HEK293 (cell line): ENCODE measurements around the gene TXNIP.

Experiments
- CTCF ChIA-PET: fragments of 350-600 bp; formaldehyde crosslinking; extraction: SDS; loops from one replicate; lab custom pipeline; 2021; ENCODE audit warnings: antibody characterized with exemption; lab: Yijun Ruan, JAX
- POLR2A ChIA-PET: fragments of 300-600 bp; formaldehyde crosslinking; extraction: SDS; loops from one replicate; lab custom pipeline; 2020; ENCODE audit warnings: antibody characterized with exemption, inconsistent platforms; lab: Yijun Ruan, JAX
- H3K27ac ChIP-seq: fragments of 200-500 bp; sonication (Bioruptor generic); 2 replicates; pipeline ENCODE4 v1.5.1; 2014; ENCODE audit warnings: low read depth, low read length, control low read depth, inconsistent platforms; ENCODE audit errors: extremely low read depth
- H3K36me3 ChIP-seq, 2 experiments: fragments of 200-500 bp in 1 of 2; sonication (Bioruptor generic) in 1 of 2; 1 replicate in 1 of 2; 2 replicates in 1 of 2; pipeline ENCODE4 v1.5.1; 2014 to 2017; ENCODE audit warnings: inconsistent platforms in 2 of 2, low read length in 2 of 2; ENCODE audit not compliant: control insufficient read depth in 2 of 2, insufficient read depth in 1 of 2
- H3K4me1 ChIP-seq: fragments of 200-500 bp; sonication (Bioruptor generic); 2 replicates; pipeline ENCODE4 v1.5.1; 2014; ENCODE audit warnings: mild to moderate bottlenecking, low read length, inconsistent platforms; ENCODE audit not compliant: control insufficient read depth, insufficient read depth
- H3K4me3 ChIP-seq: 2 replicates; pipeline ENCODE4 v1.5.1; 2011; ENCODE audit warnings: low read depth, mild to moderate bottlenecking, control low read depth, low read length, moderate library complexity
- H3K9me3 ChIP-seq: fragments of 200-500 bp; sonication (Bioruptor generic); 2 replicates; pipeline ENCODE4 v1.5.1; 2014; ENCODE audit warnings: low read depth, low read length, inconsistent platforms; ENCODE audit not compliant: control insufficient read depth, insufficient read depth
- BCL6B ChIP-seq: fragments of 450-650 bp; formaldehyde crosslinking; IDR thresholded peaks from 2 replicates; pipeline ENCODE4 v1.5.1; 2017; ENCODE audit warnings: missing biosample characterization, missing genetic modification characterization
- HOXD13 ChIP-seq: sonication (generic); formaldehyde crosslinking; IDR thresholded peaks from 2 replicates; pipeline ENCODE4 v1.8.0; 2022; ENCODE audit warnings: missing genetic modification reagents, borderline replicate concordance
- KLF9 ChIP-seq: fragments of 450-650 bp; formaldehyde crosslinking; IDR thresholded peaks from 2 replicates; pipeline ENCODE4 v1.5.1; 2016; ENCODE audit warnings: missing biosample characterization, missing genetic modification characterization, low read depth
- OSR2 ChIP-seq: fragments of 450-650 bp; formaldehyde crosslinking; IDR thresholded peaks from 2 replicates; pipeline ENCODE4 v1.5.1; 2016; ENCODE audit warnings: missing biosample characterization, missing genetic modification characterization
- PRDM10 ChIP-seq: fragments of 450-650 bp; formaldehyde crosslinking; IDR thresholded peaks from 2 replicates; pipeline ENCODE4 v1.5.1; 2016; ENCODE audit warnings: missing biosample characterization, missing genetic modification characterization
- SALL2 ChIP-seq: fragments of 450-650 bp; formaldehyde crosslinking; IDR thresholded peaks from 2 replicates; pipeline ENCODE4 v1.5.0; 2017; ENCODE audit warnings: missing biosample characterization, mild to moderate bottlenecking, missing genetic modification characterization, borderline replicate concordance
- SCRT2 ChIP-seq: fragments of 450-650 bp; formaldehyde crosslinking; IDR thresholded peaks from 2 replicates; pipeline ENCODE4 v1.5.1; 2016; ENCODE audit warnings: missing biosample characterization, missing genetic modification characterization
- SETDB1 ChIP-seq: IDR thresholded peaks from one replicate; pipeline ENCODE4 v1.6.1; 2017; ENCODE audit warnings: mild to moderate bottlenecking, low read length, moderate library complexity, mixed read lengths; ENCODE audit not compliant: insufficient read length
- SP7 ChIP-seq: fragments of 450-650 bp; formaldehyde crosslinking; IDR thresholded peaks from 2 replicates; pipeline ENCODE4 v1.5.1; 2016; ENCODE audit warnings: missing biosample characterization, missing genetic modification characterization
- ZNF112 ChIP-seq: fragments of 450-650 bp; formaldehyde crosslinking; IDR thresholded peaks from 2 replicates; pipeline ENCODE4 v1.5.0; 2017; ENCODE audit warnings: missing biosample characterization, missing genetic modification characterization
- ZNF16 ChIP-seq: fragments of 450-650 bp; formaldehyde crosslinking; IDR thresholded peaks from 2 replicates; pipeline ENCODE4 v1.5.1; 2016; ENCODE audit warnings: low read depth, missing biosample characterization, missing genetic modification characterization
- ZNF169 ChIP-seq: fragments of 450-650 bp; formaldehyde crosslinking; IDR thresholded peaks from 2 replicates; pipeline ENCODE4 v1.5.1; 2016; ENCODE audit warnings: missing biosample characterization, missing genetic modification characterization
- ZNF19 ChIP-seq: fragments of 450-650 bp; formaldehyde crosslinking; IDR thresholded peaks from 2 replicates; pipeline ENCODE4; 2016; ENCODE audit warnings: missing biosample characterization, missing genetic modification characterization, low read depth
- ZNF2 ChIP-seq: fragments of 450-650 bp; formaldehyde crosslinking; IDR thresholded peaks from 2 replicates; pipeline ENCODE4 v1.5.1; 2016; ENCODE audit warnings: missing biosample characterization, missing genetic modification characterization
- ZNF211 ChIP-seq: fragments of 450-650 bp; formaldehyde crosslinking; IDR thresholded peaks from 2 replicates; pipeline ENCODE4 v1.5.1; 2016; ENCODE audit warnings: low read depth, missing biosample characterization, missing genetic modification characterization
- ZNF311 ChIP-seq: fragments of 450-650 bp; formaldehyde crosslinking; IDR thresholded peaks from 2 replicates; pipeline ENCODE4 v1.5.1; 2017; ENCODE audit warnings: missing biosample characterization, missing genetic modification characterization, borderline replicate concordance
- ZNF335 ChIP-seq: fragments of 450-650 bp; formaldehyde crosslinking; conservative IDR thresholded peaks from 2 replicates; pipeline ENCODE4 v1.5.1; 2016; ENCODE audit warnings: missing biosample characterization, missing genetic modification characterization
- ZNF394 ChIP-seq: fragments of 450-650 bp; formaldehyde crosslinking; IDR thresholded peaks from 2 replicates; pipeline ENCODE4 v1.5.1; 2016; ENCODE audit warnings: missing biosample characterization, missing genetic modification characterization, mild to moderate bottlenecking, moderate library complexity, borderline replicate concordance
- ZNF426 ChIP-seq: fragments of 450-650 bp; formaldehyde crosslinking; IDR thresholded peaks from 2 replicates; pipeline ENCODE4 v1.5.1; 2017; ENCODE audit warnings: missing biosample characterization, missing genetic modification characterization, mild to moderate bottlenecking, inconsistent platforms, moderate library complexity
- ZNF510 ChIP-seq: fragments of 450-650 bp; formaldehyde crosslinking; IDR thresholded peaks from 2 replicates; pipeline ENCODE4 v1.5.1; 2018; ENCODE audit warnings: mild to moderate bottlenecking, missing genetic modification characterization, missing biosample characterization; ENCODE audit not compliant: insufficient replicate concordance
- ZNF561 ChIP-seq: fragments of 450-650 bp; IDR thresholded peaks from 2 replicates; pipeline ENCODE4 v1.5.1; 2018; ENCODE audit warnings: missing biosample characterization, missing genetic modification characterization, borderline replicate concordance
- ZNF596 ChIP-seq: fragments of 450-650 bp; IDR thresholded peaks from 2 replicates; pipeline ENCODE4 v1.5.0; 2018; ENCODE audit warnings: missing biosample characterization, mild to moderate bottlenecking, missing genetic modification characterization, moderate library complexity
- ZNF621 ChIP-seq: fragments of 450-650 bp; formaldehyde crosslinking; IDR thresholded peaks from 2 replicates; pipeline ENCODE4 v1.5.1; 2017; ENCODE audit warnings: missing biosample characterization, missing genetic modification characterization
- ZNF785 ChIP-seq: fragments of 450-650 bp; formaldehyde crosslinking; IDR thresholded peaks from 2 replicates; pipeline ENCODE4 v1.5.1; 2016; ENCODE audit warnings: missing biosample characterization, missing genetic modification characterization
- ZNF791 ChIP-seq: fragments of 450-650 bp; formaldehyde crosslinking; IDR thresholded peaks from 2 replicates; pipeline ENCODE4 v1.5.1; 2016; ENCODE audit warnings: missing biosample characterization, missing genetic modification characterization
- ZNF837 ChIP-seq: fragments of 450-650 bp; formaldehyde crosslinking; IDR thresholded peaks from 2 replicates; pipeline ENCODE4 v1.5.1; 2016; ENCODE audit warnings: missing biosample characterization, missing genetic modification characterization
- ZSCAN16 ChIP-seq: fragments of 450-650 bp; formaldehyde crosslinking; IDR thresholded peaks from 2 replicates; pipeline ENCODE4 v1.5.1; 2016; ENCODE audit warnings: missing biosample characterization, missing genetic modification characterization
- TF ChIP-seq, protein P1 (sequence below): fragments of 450-650 bp; formaldehyde crosslinking; IDR thresholded peaks from 2 replicates; pipeline ENCODE4; 2016; ENCODE audit warnings: missing biosample characterization, missing genetic modification characterization
- TF ChIP-seq, protein P2 (sequence below): fragments of 450-650 bp; formaldehyde crosslinking; IDR thresholded peaks from 2 replicates; pipeline ENCODE4 v1.5.1; 2016; ENCODE audit warnings: missing biosample characterization, missing genetic modification characterization

The TXNIP gene

DNA sequence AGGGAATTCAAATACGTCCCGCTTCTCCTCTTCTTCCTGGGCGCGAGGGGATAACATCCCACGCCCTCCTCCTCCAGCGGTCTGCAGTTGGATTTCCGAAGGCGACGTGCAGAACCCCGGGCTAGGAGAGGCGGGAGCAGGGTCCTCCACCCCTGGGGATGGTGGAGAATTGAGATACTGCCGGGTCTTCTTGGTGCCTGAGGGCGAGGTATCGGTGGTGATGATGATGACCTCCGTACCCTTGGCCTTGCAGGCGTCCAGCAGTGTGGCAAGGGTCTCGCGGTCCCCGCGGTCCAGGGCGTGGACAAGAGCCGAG is 35.3 kb downstream of the TXNIP start (continued):
- TF ChIP-seq KLF9 (no peak), ZNF169 (tag by site-specific recombination) (no peak)

DNA sequence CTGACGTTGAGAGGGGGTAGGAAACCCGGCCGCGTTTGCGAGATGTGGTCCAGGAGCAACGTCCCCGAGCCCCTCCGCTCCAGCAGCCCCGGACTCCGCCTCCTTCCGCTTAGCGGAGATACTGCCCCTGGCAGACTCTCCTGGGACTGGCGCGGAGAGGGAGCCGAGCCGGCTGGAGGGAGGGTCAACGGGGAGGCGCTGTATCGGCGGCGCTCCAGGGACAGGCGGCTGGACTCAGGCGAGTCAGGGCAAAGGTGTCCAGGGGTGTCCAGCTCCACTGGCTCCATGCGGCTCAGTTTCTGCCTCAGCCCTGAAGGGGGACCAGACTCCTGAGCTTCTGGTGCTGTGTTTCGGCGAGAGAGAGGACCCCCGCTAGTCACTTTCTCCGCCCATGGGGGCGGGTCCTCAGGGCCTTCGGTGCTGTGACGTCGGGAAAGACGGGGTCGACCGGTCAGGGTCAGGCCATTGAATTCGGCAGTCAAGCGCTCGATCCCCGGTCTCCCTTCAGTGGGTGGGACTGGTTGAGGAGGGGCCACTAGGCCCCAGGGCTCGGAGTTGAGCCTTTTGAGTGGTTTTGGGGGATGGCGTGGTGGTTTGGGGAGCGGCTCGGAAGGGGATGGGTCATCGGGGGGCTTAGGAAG is 35.8 kb downstream of the TXNIP start:
- Histone ChIP-seq H3K4me1 (peaks cover 12% of the 10 kb centered on the region), H3K27ac (peak overlapping the region; percentile 33; the same call in 1 of the 2 replicates), H3K4me3 (peak overlapping the region; percentile 56), H3K36me3 (no peaks in the 10 kb centered on the region), H3K9me3 (no peaks in the 10 kb centered on the region)
- CTCF ChIA-PET = no interaction called here
- POLR2A ChIA-PET = interaction anchor here (0.6 to 0.9 kb wide), 2 partner anchors 69 to 101 kb away, joined by 3 read pairs; no protein-coding TSS in a partner anchor
- TF ChIP-seq, protein P1, sequence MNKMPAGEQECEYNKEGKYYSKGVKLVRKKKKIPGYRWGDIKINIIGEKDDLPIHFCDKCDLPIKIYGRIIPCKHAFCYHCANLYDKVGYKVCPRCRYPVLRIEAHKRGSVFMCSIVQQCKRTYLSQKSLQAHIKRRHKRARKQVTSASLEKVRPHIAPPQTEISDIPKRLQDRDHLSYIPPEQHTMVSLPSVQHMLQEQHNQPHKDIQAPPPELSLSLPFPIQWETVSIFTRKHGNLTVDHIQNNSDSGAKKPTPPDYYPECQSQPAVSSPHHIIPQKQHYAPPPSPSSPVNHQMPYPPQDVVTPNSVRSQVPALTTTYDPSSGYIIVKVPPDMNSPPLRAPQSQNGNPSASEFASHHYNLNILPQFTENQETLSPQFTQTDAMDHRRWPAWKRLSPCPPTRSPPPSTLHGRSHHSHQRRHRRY (tag by site-specific recombination) = no peak
- TF ChIP-seq ZNF2 = 0 out of 2 replicates have a peak, but pooled peaks have one; percentile 47
- no peak for TF ChIP-seq BCL6B
- TF ChIP-seq ZNF596 (tag by site-specific recombination) = no peak
- TF ChIP-seq ZNF394 (tag by site-specific recombination) = 0 out of 2 replicates have a peak, but pooled peaks have one; percentile 11
- no peak for TF ChIP-seq SCRT2
- TF ChIP-seq ZNF510 (tag by site-specific recombination) = no peak
- no peak for TF ChIP-seq ZNF211 (tag by site-specific recombination)
- no peak for TF ChIP-seq ZNF311 (tag by site-specific recombination)
- peak; percentile 95 for TF ChIP-seq ZNF335
- no peak for TF ChIP-seq ZNF426 (tag by site-specific recombination)
- peak; percentile 96 for TF ChIP-seq PRDM10 (tag by site-specific recombination)
- TF ChIP-seq SP7 (tag by site-specific recombination) = peak; percentile 70
- no peak for TF ChIP-seq HOXD13 (CRISPR knock-in tag)
- no peak for TF ChIP-seq ZSCAN16 (tag by site-specific recombination)
- TF ChIP-seq OSR2 (tag by site-specific recombination) = 0 out of 2 replicates have a peak, but pooled peaks have one; percentile 19
- no peak for TF ChIP-seq ZNF837
- TF ChIP-seq, protein P2, sequence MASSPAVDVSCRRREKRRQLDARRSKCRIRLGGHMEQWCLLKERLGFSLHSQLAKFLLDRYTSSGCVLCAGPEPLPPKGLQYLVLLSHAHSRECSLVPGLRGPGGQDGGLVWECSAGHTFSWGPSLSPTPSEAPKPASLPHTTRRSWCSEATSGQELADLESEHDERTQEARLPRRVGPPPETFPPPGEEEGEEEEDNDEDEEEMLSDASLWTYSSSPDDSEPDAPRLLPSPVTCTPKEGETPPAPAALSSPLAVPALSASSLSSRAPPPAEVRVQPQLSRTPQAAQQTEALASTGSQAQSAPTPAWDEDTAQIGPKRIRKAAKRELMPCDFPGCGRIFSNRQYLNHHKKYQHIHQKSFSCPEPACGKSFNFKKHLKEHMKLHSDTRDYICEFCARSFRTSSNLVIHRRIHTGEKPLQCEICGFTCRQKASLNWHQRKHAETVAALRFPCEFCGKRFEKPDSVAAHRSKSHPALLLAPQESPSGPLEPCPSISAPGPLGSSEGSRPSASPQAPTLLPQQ (tag by site-specific recombination) = 0 out of 2 replicates have a peak, but pooled peaks have one; percentile 29
- TF ChIP-seq ZNF16 = no peak
- TF ChIP-seq SETDB1 = no peak
- peak; percentile 93 for TF ChIP-seq ZNF561 (tag by site-specific recombination)
- TF ChIP-seq ZNF112 = no peak
- TF ChIP-seq ZNF791 (tag by site-specific recombination) = no peak
- no peak for TF ChIP-seq ZNF19
- no peak for TF ChIP-seq SALL2 (tag by site-specific recombination)
- TF ChIP-seq ZNF621 (tag by site-specific recombination) = no peak
- no peak for TF ChIP-seq ZNF785 (tag by site-specific recombination)
